Mammary epithelial cell (primary cell): ENCODE data around the gene B3GNT5.

Experiments
- CTCF ChIP-seq, 2 donors: IDR thresholded peaks in 1 of 2; conservative IDR thresholded peaks in 1 of 2; 2 replicates each; pipeline ENCODE4 v1.5.1; 2011 to 2012; ENCODE audit warnings: inconsistent platforms in 2 of 2, low read length in 2 of 2, mild to moderate bottlenecking in 2 of 2, control low read depth in 1 of 2, low read depth in 1 of 2; ENCODE audit not compliant: insufficient read depth in 1 of 2; ENCODE audit errors: extremely low read depth in 1 of 2
- EZH2 ChIP-seq: IDR thresholded peaks from 2 replicates; pipeline ENCODE4 v1.6.1; 2012; ENCODE audit warnings: low read length, inconsistent platforms, borderline replicate concordance

DNA sequence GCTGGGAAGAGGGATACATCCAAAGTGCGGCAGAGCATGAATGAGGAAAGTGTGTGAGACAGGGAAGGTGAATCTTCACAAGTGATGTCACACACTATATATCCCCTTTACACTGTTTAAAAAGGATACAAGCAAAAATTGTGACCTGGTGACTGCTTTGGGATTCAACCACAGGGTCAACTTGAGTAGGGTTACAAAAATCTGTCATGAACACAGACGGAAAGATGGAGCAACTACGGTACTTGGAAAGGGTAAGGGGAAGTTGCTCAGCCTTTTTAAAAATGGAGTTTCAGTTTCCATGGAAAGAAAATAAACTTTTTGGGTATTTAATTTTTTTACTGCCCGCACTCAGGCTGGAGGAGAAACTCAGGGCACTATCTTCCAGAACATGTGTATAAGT lies 60.3 kb downstream of the B3GNT5 start:
- TF ChIP-seq CTCF (conservative IDR thresholded peaks at IDR 0.05 in 1 of 2, IDR thresholded peaks at IDR 0.05 in 1 of 2; ENCODE audit: extremely low read depth in 1 of 2, insufficient read depth in 1 of 2, low read depth in 1 of 2, low read length in 2 of 2) = no peak
- no peak for TF ChIP-seq EZH2
